Testis (tissue), 3 donors: ENCODE measurements around the gene GNB5. TPM values are rescaled to one million over a fixed set of nuclear protein-coding genes. Genes with fewer than 3 reads are reported as not detected.

Experiments
- DNase-seq: peaks from one replicate; pipeline ENCODE4 v3.0.0-alpha.2; 2019
- H3K27ac ChIP-seq, 2 donors: fragments of 200-600 bp; sonication (generic); one replicate each; pipeline ENCODE4 v1.5.1; 2019
- H3K27me3 ChIP-seq: fragments of 200-600 bp; sonication (generic); one replicate; pipeline ENCODE4 v1.5.1; 2019
- H3K36me3 ChIP-seq: fragments of 200-600 bp; sonication (generic); one replicate; pipeline ENCODE4 v1.5.1; 2017; ENCODE audit warnings: low read depth; ENCODE audit errors: missing control alignments
- H3K4me1 ChIP-seq: fragments of 200-600 bp; sonication (generic); one replicate; pipeline ENCODE4 v1.5.1; 2019
- H3K4me3 ChIP-seq, 2 donors: fragments of 200-600 bp; sonication (generic); one replicate each; pipeline ENCODE4 v1.5.1; 2017 to 2019
- H3K9me3 ChIP-seq: fragments of 200-600 bp; sonication (generic); one replicate; pipeline ENCODE4 v1.5.1; 2017
- CTCF ChIP-seq, 3 experiments: fragments of 450-650 bp in 2 of 3; fragments of 200-600 bp in 1 of 3; sonication (generic) in 1 of 3; IDR thresholded peaks; one replicate each; pipeline ENCODE4 v1.5.1; 2016 to 2019; ENCODE audit warnings: antibody characterized with exemption in 3 of 3, mild to moderate bottlenecking in 2 of 3, moderate library complexity in 1 of 3
- POLR2A ChIP-seq: fragments of 450-650 bp; IDR thresholded peaks from one replicate; pipeline ENCODE4 v1.6.1; 2017; ENCODE audit warnings: antibody characterized with exemption, mild to moderate bottlenecking, moderate library complexity
- WGBS, 2 donors: methylation state at CpG; one replicate each; pipeline ENCODE4 v1.1.5; 2018; 5-methylcytosine and 5-hydroxymethylcytosine counted together
- intact Hi-C: fragments of 100-400 bp; cut with DNase I; formaldehyde crosslinking; loops from one replicate; pipeline ENCODE4 v1.15.1; 2023; ENCODE audit warnings: low total_unique reads
- polyA plus RNA-seq: library from polyadenylated mRNA; stranded (reverse); fragments of 350-450 nt; fragmentation: Illumina TruSeq; extraction: RNeasy Lipid Tissue Mini Kit (QIAGEN cat#74804); gene quantifications from one replicate; pipeline ENCODE4 v1.2.3, GENCODE V29; 2014; ENCODE audit warnings: low read depth, low replicate concordance; ENCODE audit not compliant: insufficient read depth
- total RNA-seq, 2 donors: library from RNA; depleted of rRNA; stranded (reverse); fragments of >200 nt; gene quantifications; one replicate each; pipeline ENCODE4 v1.2.3, GENCODE V29; 2016

GNB5 gene
- total and polyA plus RNA-seq, 3 donors from 2014 or later: 37.1 to 82.3 (median 65.4) TPM

- Histone ChIP-seq H3K27ac (no peak overlapping the region), H3K27me3 (no peaks in the 10 kb centered on the region), H3K4me3 (no peak overlapping the region), H3K4me1 (no peaks in the 10 kb centered on the region), H3K36me3 (no peaks in the 10 kb centered on the region), H3K9me3 (no peaks in the 10 kb centered on the region)
- TF ChIP-seq CTCF (IDR thresholded peaks at IDR 0.05) (no peak), POLR2A (no peak)
- 80 to 86% methylated on average over 1 of the region's 1 CpG for WGBS, 2 donors
- intact Hi-C loops: no loop called here
- DNase-seq: no peak
These were observed 9.7 kb upstream of the GNB5 start for GRCh38 chr15:52200831-52201365.

- WGBS, 2 donors: 79 to 96% methylated on average over 2 of the region's 2 CpGs
- Histone ChIP-seq H3K27me3 (no peaks in the 10 kb centered on the region), H3K9me3 (no peaks in the 10 kb centered on the region), H3K4me1 (no peaks in the 10 kb centered on the region), H3K36me3 (no peaks in the 10 kb centered on the region), H3K4me3 (no peak overlapping the region), H3K27ac (no peak overlapping the region)
- no peak for DNase-seq
- TF ChIP-seq CTCF (IDR thresholded peaks at IDR 0.05): no peak
- TF ChIP-seq POLR2A: no peak
- intact Hi-C loops: no loop called here
These were observed 8.1 kb upstream of the GNB5 start for GRCh38 chr15:52199271-52199670.

- Histone ChIP-seq H3K36me3 (no peaks in the 10 kb centered on the region), H3K4me1 (no peaks in the 10 kb centered on the region), H3K9me3 (no peaks in the 10 kb centered on the region), H3K4me3 (no peak overlapping the region), H3K27me3 (no peaks in the 10 kb centered on the region), H3K27ac (no peak overlapping the region)
- DNase-seq: no peak
- intact Hi-C loops: no loop called here
- TF ChIP-seq CTCF (IDR thresholded peaks at IDR 0.05) (no peak), POLR2A (no peak)
- 86 to 90% methylated on average over 3 of the region's 3 CpGs for WGBS, 2 donors
These were observed 5.7 kb upstream of the GNB5 start for GRCh38 chr15:52196891-52197290.

- no peaks in the 10 kb centered on the region for H3K27me3 ChIP-seq
- no peaks in the 10 kb centered on the region for H3K36me3 ChIP-seq
- H3K4me3 ChIP-seq: no peak overlapping the region
- DNase-seq: no peak
- no peaks in the 10 kb centered on the region for H3K9me3 ChIP-seq
- 43 to 74% methylated on average over 1 of the region's 1 CpG for WGBS, 2 donors
- no peak for TF ChIP-seq CTCF (IDR thresholded peaks at IDR 0.05)
- TF ChIP-seq POLR2A: no peak
- H3K4me1 ChIP-seq: no peaks in the 10 kb centered on the region
- intact Hi-C loops: no loop called here
- H3K27ac ChIP-seq: no peak overlapping the region
These were observed 2.6 kb upstream of the GNB5 start for GRCh38 chr15:52193791-52194190.

- no peaks in the 10 kb centered on the region for H3K36me3 ChIP-seq
- DNase-seq: no peak
- no peak overlapping the region for H3K4me3 ChIP-seq
- intact Hi-C loops: no loop called here
- 49 to 63% methylated on average over 4 of the region's 4 CpGs for WGBS, 2 donors
- no peaks in the 10 kb centered on the region for H3K27me3 ChIP-seq
- H3K4me1 ChIP-seq: no peaks in the 10 kb centered on the region
- no peak for TF ChIP-seq POLR2A
- TF ChIP-seq CTCF (IDR thresholded peaks at IDR 0.05): no peak
- H3K27ac ChIP-seq: no peak overlapping the region
- no peaks in the 10 kb centered on the region for H3K9me3 ChIP-seq
These were observed 2.1 kb upstream of the GNB5 start for GRCh38 chr15:52193321-52193720.
